Thyroid gland (tissue), 4 donors: Measurements from ENCODE around the gene TRAPPC6A.

Experiments
- POLR2A ChIP-seq, 2 donors: fragments of 450-650 bp; IDR thresholded peaks; one replicate each; pipeline ENCODE4 v1.6.1; 2017; ENCODE audit warnings: antibody characterized with exemption in 2 of 2, mild to moderate bottlenecking in 2 of 2, moderate library complexity in 1 of 2
- TF ChIP-seq, protein P1 (sequence below), 6 experiments: fragments of 200-600 bp in 3 of 6; fragments of 450-650 bp in 3 of 6; sonication (generic) in 3 of 6; IDR thresholded peaks; one replicate each; pipeline ENCODE4 v1.5.1; 2016 to 2019; ENCODE audit warnings: antibody characterized with exemption in 6 of 6, mild to moderate bottlenecking in 2 of 6, inconsistent platforms in 1 of 6, moderate library complexity in 1 of 6

DNA sequence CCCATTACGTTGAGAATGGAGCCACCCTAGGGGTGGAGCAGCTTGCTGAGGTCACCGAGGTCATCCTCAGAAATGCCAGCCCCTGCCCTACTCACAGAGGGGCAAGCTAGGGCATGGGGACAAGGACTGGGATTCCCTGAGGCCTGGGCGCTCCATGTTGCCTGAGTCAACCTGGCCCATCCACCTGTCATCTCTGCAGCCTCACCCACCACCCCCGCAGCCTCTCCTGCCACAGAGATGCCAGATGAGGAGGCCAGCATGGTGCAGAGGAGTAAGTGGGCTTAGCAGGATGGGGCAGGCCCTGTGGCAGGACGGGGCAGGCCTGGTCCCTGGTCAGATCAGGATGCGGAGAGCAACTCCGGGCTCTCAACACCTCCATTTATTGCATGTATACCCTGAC, 26.7 kb downstream of the TRAPPC6A start:
- TF ChIP-seq, protein P1, sequence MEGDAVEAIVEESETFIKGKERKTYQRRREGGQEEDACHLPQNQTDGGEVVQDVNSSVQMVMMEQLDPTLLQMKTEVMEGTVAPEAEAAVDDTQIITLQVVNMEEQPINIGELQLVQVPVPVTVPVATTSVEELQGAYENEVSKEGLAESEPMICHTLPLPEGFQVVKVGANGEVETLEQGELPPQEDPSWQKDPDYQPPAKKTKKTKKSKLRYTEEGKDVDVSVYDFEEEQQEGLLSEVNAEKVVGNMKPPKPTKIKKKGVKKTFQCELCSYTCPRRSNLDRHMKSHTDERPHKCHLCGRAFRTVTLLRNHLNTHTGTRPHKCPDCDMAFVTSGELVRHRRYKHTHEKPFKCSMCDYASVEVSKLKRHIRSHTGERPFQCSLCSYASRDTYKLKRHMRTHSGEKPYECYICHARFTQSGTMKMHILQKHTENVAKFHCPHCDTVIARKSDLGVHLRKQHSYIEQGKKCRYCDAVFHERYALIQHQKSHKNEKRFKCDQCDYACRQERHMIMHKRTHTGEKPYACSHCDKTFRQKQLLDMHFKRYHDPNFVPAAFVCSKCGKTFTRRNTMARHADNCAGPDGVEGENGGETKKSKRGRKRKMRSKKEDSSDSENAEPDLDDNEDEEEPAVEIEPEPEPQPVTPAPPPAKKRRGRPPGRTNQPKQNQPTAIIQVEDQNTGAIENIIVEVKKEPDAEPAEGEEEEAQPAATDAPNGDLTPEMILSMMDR (IDR thresholded peaks at IDR 0.05), result no peak
- TF ChIP-seq POLR2A (IDR thresholded peaks at IDR 0.05), result no peak
